ENCODE data around the gene CYP2F1. TPM values are rescaled to one million over a fixed set of nuclear protein-coding genes. Genes with fewer than 3 reads are reported as not detected.
"Not testable (repeated sequence)": the region's sequence is repeated elsewhere in the genome, so short reads cannot be mapped to it uniquely, and the experiment has no call there.

Gene CYP2F1
- total RNA-seq, 4 donors from 2014 or later, result not detected

- no peak overlapping the region for H3K27ac ChIP-seq
- DNase-seq, result no peak
- H3K4me3 ChIP-seq, result no peak overlapping the region
- H3K4me1 ChIP-seq, result no peaks in the 10 kb centered on the region
- no peaks in the 10 kb centered on the region for H3K36me3 ChIP-seq
- no peaks in the 10 kb centered on the region for H3K9me3 ChIP-seq
- TF ChIP-seq POLR2A (IDR thresholded peaks at IDR 0.05), result no peak
- TF ChIP-seq CTCF (IDR thresholded peaks at IDR 0.05), result no peak
- no peaks in the 10 kb centered on the region for H3K27me3 ChIP-seq
- intact Hi-C loops (cut with DNase I; ENCODE audit: low total_unique reads), result no loop called here
Measured at GRCh38 chr19:41123716-41124294, 9.6 kb downstream of the CYP2F1 start.

GRCh38 chr19:41126765-41127203, 12.6 kb downstream of the CYP2F1 start:
- intact Hi-C loops (cut with DNase I; ENCODE audit: low total_unique reads), result not testable (repeated sequence)

GRCh38 chr19:41127362-41127761, 13.1 kb downstream of the CYP2F1 start:
- H3K4me3 ChIP-seq; H3K4me1 ChIP-seq; DNase-seq; H3K27ac ChIP-seq; intact Hi-C loops (cut with DNase I; ENCODE audit: low total_unique reads); H3K36me3 ChIP-seq; H3K9me3 ChIP-seq; H3K27me3 ChIP-seq: not testable (repeated sequence)

More at GRCh38 chr19:41126765-41127203, 12.6 kb downstream of the CYP2F1 start:
- not testable (repeated sequence) for H3K9me3 ChIP-seq, H3K4me3 ChIP-seq, H3K27me3 ChIP-seq, H3K27ac ChIP-seq, H3K4me1 ChIP-seq, DNase-seq, H3K36me3 ChIP-seq
- peak; percentile 23 to 55 (median 26) for TF ChIP-seq CTCF (IDR thresholded peaks at IDR 0.05)

- H3K4me1 ChIP-seq; H3K36me3 ChIP-seq; H3K27me3 ChIP-seq; H3K9me3 ChIP-seq; intact Hi-C loops (cut with DNase I; ENCODE audit: low total_unique reads); H3K27ac ChIP-seq: not testable (repeated sequence)
- peak overlapping the region in 1 of 2 donors; percentile 3 for H3K4me3 ChIP-seq
- peak in 2 of 4 experiments; percentile 26 to 28 for TF ChIP-seq CTCF (IDR thresholded peaks at IDR 0.05)
- DNase-seq, result peak; percentile 67 to 76
Measured at GRCh38 chr19:41127801-41128300, 13.6 kb downstream of the CYP2F1 start.

GRCh38 chr19:41128692-41129091, 14.5 kb downstream of the CYP2F1 start:
- no peaks in the 10 kb centered on the region for H3K27me3 ChIP-seq
- H3K9me3 ChIP-seq, result no peaks in the 10 kb centered on the region
- no peak for DNase-seq
- no peak overlapping the region for H3K27ac ChIP-seq
- H3K4me1 ChIP-seq, result no peaks in the 10 kb centered on the region
- no peaks in the 10 kb centered on the region for H3K36me3 ChIP-seq
- no peak for TF ChIP-seq POLR2A (IDR thresholded peaks at IDR 0.05)
- TF ChIP-seq CTCF (IDR thresholded peaks at IDR 0.05), result no peak
- intact Hi-C loops (cut with DNase I; ENCODE audit: low total_unique reads), result no loop called here
- no peak overlapping the region for H3K4me3 ChIP-seq

- intact Hi-C loops (cut with DNase I; ENCODE audit: low total_unique reads), result no loop called here
- Histone ChIP-seq H3K9me3 (no peaks in the 10 kb centered on the region), H3K4me1 (no peaks in the 10 kb centered on the region), H3K4me3 (no peak overlapping the region), H3K27ac (no peak overlapping the region), H3K36me3 (no peaks in the 10 kb centered on the region), H3K27me3 (no peaks in the 10 kb centered on the region)
- TF ChIP-seq POLR2A (IDR thresholded peaks at IDR 0.05) (no peak), CTCF (IDR thresholded peaks at IDR 0.05) (no peak)
- DNase-seq, result no peak
Measured at GRCh38 chr19:41131186-41131585, 17.0 kb downstream of the CYP2F1 start.
